CD4-positive, alpha-beta T cell treated with Interleukin-17A for 1 hour (primary cell): ENCODE measurements around the gene ANKRD10.

Experiments used
- DNase-seq: peaks from one replicate; pipeline ENCODE4 v3.0.0-alpha.2; 2020

Gene ANKRD10

DNA sequence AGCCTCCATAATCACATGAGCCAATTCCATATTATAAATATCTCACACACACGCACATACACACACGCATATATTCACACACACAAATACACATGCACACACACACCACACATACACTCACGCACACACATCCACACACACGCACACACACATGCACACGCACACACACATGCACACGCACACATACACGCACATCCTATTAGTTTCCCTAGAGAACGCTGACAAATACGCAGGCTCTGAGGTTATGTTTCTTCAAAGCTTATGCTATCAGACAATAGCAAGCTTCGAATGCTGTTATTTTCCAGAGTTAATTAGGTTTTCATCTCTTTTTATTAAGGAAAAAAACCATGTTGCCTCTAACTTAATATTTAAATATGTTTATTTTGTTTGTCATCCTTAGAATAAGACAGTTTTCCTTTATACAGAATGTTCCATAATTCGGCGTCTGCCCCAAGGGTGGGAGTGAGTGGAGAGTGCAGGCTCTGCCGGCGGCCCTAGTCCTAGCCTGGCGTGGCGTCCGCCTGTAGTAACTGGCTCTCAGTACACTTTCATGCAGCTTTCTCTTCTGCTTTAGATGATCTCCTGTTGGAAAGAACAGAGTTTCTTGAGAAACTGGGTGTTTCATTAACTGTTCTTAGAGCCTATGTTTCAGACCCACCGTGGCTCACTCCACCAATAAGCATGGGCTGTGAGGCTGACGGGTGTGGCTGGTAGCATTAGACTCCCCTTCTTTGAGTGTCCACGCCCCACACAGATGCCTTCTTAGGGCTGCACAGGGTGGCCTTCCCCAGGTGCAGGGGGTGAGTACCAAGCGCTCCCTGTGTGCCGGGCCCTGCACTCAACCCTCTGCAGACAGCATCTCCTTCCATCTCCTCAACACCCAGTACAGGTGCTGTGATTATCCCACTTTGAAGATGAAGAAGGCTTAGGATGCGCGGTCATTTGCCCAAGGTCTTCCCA is 30.4 kb upstream of the ANKRD10 start:
- DNase-seq: no peak

DNA sequence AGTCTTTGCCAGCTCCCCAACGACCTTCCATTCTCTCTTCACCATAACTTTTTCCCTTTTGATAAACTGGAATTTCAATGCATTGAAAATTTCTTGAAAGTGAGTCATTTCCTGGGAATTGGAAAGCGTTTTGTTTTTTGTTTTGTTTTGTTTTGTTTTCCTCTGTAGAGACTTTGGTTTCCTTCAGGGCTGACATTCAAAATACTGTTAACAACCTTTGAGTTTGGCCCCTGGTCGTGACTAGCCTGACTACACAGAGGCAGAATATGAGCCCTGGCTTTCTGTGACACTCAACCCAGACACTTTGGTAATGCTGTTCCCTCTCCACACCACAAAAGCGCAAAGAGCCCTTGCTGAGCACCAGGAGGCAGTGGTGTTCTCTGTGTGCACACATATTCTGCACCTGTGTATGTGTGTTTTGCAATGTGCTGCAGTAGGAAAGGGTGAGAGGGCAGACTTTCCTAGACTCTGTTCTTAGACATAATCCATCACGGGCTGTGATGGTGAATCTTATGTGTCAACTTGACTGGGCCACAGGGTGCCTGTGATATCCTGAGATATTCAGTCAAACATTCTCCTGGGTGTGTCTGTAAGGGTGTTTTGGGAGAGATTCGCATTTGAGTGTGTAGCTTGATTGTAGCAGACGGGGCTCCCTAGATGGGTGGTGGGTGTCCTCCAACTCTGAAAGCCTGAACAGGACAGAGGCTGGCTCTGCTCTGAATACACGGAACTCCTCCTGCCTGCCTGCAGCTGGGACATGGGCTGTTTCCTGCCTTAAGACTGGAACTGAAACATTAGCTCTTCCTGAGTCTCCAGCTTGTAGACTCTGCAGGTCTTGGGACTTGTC is 29.5 kb upstream of the ANKRD10 start:
- no peak for DNase-seq

DNA sequence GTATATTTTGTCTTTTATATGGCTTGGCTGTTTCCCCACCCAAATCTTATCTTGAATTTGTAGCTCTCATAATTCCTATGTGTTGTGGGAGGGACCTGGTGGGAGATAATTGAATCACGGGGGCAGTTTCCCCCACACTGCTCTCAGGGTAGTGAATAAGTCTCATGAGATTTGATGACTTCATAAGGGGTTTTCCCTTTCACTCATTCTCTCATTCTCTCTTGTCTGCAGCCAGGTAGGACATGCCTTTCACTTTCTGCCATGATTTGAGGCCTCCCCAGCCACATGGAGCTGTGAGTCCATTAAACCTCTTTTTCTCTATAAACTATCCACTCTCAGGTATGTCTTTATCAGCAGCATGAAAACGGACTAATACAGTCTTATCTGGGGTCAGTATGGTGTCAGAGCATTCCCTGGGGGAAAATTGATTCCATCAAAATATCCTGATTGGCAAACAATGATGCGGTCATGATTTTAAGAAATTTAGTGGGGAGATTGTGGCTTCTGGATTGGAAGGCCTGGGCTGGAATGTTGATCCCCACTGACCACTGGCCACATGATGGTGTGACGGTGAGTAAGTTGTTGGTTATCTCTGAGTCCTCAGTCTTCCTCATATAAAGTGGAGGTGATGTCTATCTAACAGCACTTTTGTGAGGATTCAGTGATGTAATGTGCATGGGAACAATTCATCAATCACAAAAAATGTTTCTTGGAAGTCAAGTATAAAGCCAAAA is 27.5 kb upstream of the ANKRD10 start:
- DNase-seq: no peak

DNA sequence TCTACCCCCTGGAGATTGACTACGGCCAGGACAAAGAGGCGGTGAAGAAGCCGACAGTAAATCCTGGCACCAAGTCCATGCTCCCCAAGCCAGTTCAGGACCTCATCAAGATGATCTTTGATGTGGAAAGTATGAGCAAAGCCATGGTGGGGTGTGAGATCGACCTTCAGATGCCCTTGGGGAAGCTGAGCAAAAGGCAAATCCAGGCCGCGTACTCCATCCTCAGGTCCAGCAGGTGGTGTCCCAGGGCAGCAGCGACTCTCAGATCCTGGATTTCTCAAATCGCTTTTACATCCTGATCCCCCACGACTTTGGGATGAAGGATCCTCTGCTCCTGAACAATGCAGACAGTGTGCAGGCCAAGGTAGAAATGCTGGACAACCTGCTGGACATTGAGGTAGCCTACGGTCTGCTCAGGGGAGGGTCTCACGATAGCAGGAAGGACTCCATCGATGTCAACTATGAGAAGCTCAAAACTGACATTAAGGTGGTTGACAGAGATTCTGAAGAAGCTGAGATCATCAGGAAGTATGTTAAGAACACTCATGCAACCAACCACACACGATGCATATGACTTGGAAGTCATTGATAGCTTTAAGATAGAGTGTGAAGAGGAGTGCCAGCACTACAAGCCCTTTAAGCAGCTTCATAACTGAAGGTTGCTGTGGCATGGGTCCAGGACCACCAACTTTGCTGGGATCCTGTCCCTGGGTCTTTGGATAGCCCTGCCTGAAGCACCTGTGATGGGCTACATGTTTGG is 24.0 kb upstream of the ANKRD10 start:
- DNase-seq: no peak

- no peak for DNase-seq
These were observed 22.8 kb upstream of the ANKRD10 start for GRCh38 chr13:110937511-110938285.

DNA sequence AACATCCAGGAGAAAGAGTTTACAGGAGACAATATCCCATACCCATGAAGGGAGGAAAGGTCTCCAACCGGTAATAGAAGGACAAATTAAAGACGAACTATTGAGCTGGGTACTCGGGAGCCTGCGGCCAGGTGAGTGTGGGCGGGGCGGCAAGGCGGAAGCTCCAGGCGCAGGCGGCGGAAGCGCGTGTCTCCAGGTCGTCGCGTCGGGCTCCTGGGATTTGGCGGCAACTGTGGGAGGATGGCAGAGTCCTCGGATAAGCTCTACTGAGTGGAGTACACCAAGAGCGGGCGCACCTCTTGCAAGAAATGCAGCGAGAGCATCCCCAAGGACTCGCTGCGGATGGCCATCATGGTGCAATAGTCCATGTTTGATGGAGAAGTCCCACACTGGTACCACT is 21.6 kb upstream of the ANKRD10 start:
- no peak for DNase-seq

DNA sequence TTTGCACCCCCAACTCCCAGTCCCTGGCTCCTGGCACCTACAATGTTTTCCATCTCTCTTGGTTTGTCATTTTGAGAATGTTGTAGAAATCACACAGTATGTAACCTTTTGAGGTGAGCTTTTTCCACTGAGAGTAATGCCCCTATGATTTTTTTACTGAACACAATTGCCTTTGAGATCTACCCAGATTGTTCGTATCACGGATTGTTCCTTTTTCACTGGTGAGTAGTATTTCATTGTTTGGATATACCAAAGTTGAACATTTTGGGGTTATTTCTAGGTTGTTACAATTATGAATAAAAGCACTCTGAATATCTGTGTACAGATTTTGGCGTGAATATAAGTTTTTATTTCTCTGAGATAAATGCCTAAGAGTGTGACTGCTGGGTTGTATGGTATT is 17.7 kb upstream of the ANKRD10 start:
- DNase-seq: no peak

GRCh38 chr13:110929104-110929777 is 14.4 kb upstream of the ANKRD10 start:
- DNase-seq: no peak

DNA sequence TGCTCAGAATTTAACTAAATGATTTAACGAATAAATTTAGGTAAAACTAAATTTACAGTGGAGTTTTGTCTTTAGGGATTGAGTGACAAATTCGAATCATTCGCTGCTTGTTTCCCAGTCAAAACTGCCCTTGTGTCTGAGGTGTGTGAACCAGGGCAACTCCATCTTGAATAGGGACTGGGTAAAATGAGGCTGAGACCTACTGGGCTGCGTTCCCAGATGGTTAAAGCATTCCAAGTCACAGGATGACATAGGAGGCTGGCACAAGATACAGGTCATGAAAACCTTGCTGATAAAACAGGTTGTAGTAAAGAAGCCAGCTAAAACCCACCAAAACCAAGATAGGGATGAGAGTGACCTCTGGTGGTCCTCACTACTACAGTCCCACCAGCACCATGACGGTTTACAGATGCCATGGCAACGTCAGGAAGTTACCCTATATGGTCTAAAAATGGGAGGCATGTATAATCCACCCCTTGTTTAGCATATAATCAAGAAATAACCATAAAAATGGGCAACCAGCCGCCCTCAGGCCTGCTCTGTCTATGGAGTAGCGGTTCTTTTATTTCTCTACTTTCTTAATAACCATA is 10.2 kb upstream of the ANKRD10 start:
- DNase-seq: peak; percentile 16

GRCh38 chr13:110924639-110924934 is 9.7 kb upstream of the ANKRD10 start:
- DNase-seq: no peak

DNA sequence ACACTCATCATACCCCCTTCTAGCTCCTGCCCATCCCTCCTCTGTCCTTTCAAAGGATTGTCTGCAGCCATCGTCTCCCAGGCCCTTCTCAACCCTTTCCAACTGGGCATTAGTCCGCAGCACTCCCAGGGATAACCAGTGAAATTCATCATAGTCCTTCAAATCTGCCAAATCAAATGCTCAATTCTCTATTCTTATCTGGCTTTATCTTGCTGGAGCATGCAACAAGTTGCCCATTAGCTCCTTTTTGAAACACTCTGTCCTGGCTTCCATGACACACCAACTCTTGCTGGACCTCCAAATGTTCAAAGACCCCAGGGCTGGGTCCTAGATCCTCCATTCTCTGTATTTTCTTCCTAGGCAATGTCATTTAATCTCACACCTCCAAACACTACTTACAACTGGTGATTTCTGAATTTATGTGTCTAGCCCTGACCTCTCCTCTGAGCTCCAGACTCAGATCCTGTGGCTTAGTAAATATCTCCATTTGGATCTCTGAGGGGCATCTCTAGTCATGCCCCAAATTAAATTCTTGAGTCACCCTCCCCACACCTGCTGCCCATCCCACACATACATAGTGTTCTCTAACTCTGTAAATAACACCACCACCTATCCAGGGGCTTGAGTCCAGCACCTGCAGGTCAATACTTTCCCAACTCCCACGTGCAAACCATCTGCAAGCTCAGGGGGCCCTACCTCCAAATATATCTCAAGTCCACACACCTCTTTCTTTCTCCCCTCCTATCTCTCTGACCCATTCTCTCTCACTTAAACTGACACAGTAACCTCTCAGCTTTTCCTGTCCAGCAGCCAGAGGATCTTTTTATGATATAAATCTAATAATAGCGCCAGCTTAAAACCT is 9.1 kb upstream of the ANKRD10 start:
- DNase-seq: no peak

GRCh38 chr13:110923086-110923485 is 8.2 kb upstream of the ANKRD10 start:
- no peak for DNase-seq

DNA sequence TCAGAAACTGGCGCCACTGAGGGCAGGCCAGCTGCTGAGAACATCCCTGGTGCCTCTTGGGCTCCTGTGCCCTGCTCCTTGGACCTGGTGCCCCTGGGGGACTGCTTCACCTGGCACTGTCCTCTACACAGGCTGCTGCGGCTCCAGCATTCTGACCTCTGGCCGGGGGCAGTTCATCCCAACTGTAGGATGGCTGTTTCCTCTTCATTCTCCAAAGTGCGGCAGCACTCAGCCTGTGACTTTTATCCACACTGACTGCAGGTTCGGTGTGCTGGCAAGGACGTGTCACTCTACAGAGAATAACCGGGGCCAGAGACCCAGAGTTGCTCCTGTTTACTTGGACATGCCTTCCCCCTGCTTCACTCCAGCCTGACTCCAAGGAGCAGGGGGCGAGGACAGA is 7.6 kb upstream of the ANKRD10 start:
- DNase-seq: no peak

DNA sequence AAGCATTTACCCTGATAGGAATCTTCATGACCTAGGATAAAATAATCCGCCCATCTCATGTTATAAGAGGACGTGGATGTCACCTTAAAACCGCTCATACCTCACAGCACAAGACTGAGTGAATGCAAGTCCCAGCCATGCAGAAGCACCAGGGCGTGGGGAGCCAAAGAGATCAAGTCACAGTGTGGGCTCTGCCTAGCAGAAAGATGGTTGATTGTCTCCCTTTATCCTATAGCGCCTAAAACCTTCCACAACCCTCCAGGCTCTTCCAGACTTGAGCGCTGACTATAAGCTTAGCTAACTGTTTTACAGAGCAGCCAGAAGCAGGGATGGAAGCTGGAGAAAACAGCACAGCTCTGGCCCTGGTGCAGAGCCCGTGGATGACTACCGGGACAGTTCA is 6.8 kb upstream of the ANKRD10 start:
- DNase-seq: no peak

- no peak for DNase-seq
These were observed 6.3 kb upstream of the ANKRD10 start for GRCh38 chr13:110921209-110921608.

DNA sequence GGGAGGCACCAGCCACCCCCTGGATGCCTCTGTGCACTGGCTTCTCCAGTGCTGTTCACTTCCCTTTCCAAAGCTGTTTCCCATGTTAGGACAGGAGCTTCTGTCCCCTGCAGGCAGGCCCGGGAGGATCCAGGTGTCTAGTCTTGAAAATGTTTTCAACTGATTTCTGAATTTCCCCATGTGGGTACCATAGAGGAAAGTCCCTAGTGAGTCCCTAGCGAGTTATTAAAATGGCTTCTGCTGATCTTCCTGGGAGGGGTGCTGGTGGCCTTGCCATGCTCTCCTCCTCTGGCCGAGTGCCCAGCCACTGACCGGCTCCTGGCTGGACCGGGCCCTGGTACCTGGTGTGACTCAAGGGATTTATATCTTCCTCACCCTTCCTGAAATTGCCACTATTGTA is 5.2 kb upstream of the ANKRD10 start:
- no peak for DNase-seq

GRCh38 chr13:110916301-110917142 is 1.7 kb upstream of the ANKRD10 start:
- peak; percentile 19 for DNase-seq

DNA sequence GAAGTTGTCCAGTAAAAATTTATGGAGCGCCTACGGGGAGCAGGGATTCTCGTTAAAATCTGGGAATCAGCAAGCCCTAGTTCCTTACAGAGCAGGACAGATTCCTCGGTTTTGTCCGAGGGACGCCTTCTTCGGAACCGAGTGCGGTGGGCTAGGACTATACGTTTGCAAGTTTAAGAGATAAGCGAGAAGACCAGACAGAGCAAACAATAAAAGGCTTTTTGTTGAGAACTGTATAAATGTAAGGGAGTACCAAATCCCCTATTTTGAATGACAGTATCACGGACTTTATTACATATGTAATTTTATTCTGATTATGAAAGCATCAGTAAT is 971 bp upstream of the ANKRD10 start:
- DNase-seq: no peak
